HG02610 (cell line): ENCODE measurements around the gene POMGNT2.

ENCODE experiments used
- ATAC-seq: cut with Tn5 transposase; IDR thresholded peaks from one replicate; pipeline ENCODE4 v1.9.1; 2021; ENCODE audit warnings: mild to moderate bottlenecking, moderate library complexity; ENCODE audit not compliant: unreplicated experiment

The POMGNT2 gene

GRCh38 chr3:43105596-43106292, at the start of gene POMGNT2:
Gene POMGNT2, minus strand, starts transcription at chr3:43106079. Its CDS starts 24,648 bp downstream, at chr3:43081431.
- ATAC-seq = peak; percentile 81

- ATAC-seq = no peak
Observed at GRCh38 chr3:43154980-43155379, 49.1 kb upstream of the POMGNT2 start.

GRCh38 chr3:43153216-43154083, 47.6 kb upstream of the POMGNT2 start:
- ATAC-seq = no peak

DNA sequence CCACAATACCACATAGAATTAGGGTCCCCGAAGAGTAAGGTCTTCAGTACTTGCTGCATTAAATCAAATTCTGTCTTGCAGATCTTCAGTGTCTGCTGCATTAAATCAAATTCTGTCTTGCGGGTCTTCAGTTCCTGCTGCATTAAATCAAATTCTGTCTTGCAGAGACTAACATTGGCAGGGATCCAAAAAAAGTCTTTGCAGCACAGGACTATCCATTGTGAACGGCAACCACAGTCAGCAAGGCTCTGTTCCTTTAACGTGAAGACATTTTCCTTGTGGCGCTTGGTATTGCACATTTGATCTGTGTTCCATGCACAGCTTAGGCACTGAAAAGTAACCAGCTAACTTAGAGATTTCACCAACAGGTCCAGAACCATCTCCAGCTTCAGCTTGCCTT, 46.8 kb upstream of the POMGNT2 start:
- no peak for ATAC-seq

GRCh38 chr3:43148033-43148432, 42.2 kb upstream of the POMGNT2 start:
- no peak for ATAC-seq

DNA sequence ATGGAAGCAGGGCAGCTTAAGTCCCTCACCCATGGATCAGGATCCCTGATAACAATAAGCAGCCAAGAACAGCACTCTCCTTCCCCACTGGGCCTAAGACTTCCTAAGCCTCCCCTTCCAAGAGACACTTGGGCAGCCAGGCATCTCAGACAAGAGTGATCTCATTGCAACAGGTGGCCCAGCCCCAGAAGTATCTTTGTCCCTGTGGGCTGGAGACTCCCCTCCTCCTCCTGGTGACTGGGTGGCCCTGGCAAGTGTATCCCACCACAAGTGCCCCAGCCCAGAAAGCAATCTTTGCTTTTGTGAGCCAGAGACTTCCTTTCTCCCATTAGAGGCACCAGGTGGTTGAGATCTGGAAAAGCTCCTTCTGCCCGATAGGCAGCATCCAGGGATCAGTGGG, 40.7 kb upstream of the POMGNT2 start:
- no peak for ATAC-seq

DNA sequence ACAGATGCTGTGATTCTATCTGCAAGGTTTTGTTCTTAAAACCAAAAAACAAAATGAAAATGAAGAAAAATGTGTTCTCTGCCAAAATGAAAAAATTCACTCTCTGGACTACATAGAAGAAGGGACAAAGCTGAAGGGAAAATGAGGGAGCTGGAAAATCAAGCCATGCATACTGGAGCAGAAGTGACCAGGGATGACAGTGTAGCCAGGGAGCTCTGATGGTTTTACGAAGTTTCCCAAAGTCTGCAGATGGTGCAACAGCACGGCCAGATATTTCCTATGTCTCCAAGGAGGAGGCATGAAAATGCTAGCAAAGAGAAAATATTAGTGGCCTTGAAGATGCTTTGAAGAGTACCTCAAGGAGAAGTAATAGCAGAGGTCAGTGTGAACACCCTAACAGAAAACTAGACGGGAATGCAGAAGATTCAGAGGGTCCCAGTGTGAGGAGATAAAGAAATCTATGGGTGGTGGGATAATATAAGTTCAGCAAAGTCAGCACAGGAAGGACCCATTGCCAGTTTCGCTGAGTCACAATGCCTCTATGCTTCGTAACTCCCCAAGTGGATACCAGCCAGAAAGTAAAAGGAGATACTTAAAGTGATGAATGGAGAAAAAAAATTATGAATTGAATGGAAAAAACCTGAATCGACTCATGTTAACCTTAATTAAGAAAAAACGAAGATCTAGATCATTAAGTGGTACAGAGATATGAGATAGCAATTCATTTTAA, 39.0 kb upstream of the POMGNT2 start:
- ATAC-seq = no peak

GRCh38 chr3:43142472-43142871, 36.6 kb upstream of the POMGNT2 start:
- ATAC-seq = no peak

- no peak for ATAC-seq
Observed at GRCh38 chr3:43138488-43139231, 32.8 kb upstream of the POMGNT2 start.

GRCh38 chr3:43132870-43133636, 27.2 kb upstream of the POMGNT2 start:
- no peak for ATAC-seq

GRCh38 chr3:43132193-43132592, 26.3 kb upstream of the POMGNT2 start:
- no peak for ATAC-seq

- no peak for ATAC-seq
Observed at GRCh38 chr3:43128464-43128863, 22.6 kb upstream of the POMGNT2 start.

DNA sequence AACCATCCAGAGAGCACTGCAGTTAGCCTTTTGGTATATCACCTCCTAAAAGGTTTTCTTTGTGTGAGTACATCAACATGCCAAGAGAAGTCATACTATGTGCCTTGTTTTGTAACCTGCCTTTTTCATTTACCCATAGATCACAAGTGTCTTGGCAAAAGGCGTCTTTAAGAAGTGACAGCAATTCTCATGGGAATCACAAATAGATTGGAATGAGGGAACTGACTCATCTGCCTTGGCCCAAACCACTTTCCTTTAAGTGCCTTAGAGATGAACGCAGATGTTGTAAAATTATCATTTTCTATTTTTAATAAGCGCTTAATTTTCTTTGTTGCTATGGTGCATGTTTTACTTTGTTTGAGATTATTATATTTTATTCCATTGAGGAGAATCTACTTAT, 20.7 kb upstream of the POMGNT2 start:
- ATAC-seq = no peak

DNA sequence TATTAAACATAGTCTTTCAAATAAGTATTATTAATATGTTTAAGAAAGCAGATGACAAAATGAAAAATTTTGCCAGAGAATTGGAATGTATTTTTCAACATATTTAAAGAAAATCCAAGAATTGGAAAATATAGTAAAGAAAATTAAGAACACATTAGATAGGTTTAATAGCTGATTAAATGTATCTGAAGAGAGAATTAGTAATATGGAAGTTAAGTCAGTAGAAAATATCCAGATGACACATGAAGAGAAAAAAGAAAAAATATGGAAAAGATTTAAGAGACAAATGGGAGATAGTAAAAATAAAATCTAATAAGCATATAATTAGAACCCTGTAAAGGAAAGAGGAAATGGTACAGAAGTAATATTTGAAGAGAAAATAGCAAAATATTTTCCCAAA, 18.0 kb upstream of the POMGNT2 start:
- ATAC-seq = no peak

DNA sequence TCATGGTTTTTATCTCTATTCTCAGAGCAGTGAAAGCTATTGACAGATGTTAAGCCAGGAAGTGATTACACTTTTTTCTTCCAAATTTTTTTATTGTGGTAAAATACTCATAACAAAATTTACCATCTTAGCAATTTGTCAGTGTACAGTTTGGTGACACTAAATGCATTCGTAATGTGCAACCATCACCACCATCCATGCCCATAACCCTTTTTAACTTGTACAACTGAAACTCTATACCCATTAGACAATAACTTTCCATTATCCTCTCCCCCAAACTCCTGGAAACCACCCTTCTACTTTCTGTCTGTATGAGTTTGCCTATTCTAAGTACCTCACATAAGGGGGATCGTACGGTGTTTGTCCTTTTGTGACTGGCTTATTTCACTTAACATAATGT, 15.1 kb upstream of the POMGNT2 start:
- no peak for ATAC-seq

- no peak for ATAC-seq
Observed at GRCh38 chr3:43117257-43117656, 11.4 kb upstream of the POMGNT2 start.

- no peak for ATAC-seq
Observed at GRCh38 chr3:43113671-43114070, 7.8 kb upstream of the POMGNT2 start.

DNA sequence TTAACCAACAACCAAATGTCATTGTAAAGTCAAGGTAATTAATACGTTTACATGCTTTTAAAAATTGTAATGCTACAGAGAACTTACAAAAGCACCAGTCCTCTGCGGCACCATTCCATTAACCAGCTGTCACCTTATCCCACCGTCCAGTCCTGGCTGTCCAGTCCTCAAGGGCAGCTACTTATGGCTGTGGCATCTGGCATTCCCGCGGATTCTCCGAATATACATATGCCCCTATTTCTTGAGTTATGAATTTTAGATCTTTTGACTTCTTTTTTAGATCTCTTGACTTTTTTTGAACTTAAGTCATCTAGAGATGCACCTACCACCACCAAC, 382 bp upstream of the POMGNT2 start:
- no peak for ATAC-seq

- no peak for ATAC-seq
Observed at GRCh38 chr3:43104660-43105595, 951 bp downstream of the POMGNT2 start.
